HepG2 (cell line): Measurements from ENCODE around the gene CYYR1. TPM values are rescaled to one million over a fixed set of nuclear protein-coding genes. Genes with fewer than 3 reads are reported as not detected.

Experiments
- ATAC-seq: fragments of 200-7000 bp; cut with Tn5 transposase; 3 replicates; pipeline ENCODE4 v1.9.1; 2020; ENCODE audit warnings: mild to moderate bottlenecking, moderate library complexity
- BruUV-seq: library from RNA; stranded (reverse); fragments of 400-500 nt; replicated peaks from 2 replicates; lab custom pipeline; 2021; lab: Mats Ljungman, UMichigan
- CTCF ChIA-PET: fragments of 300-600 bp; formaldehyde crosslinking; extraction: SDS; loops from one replicate; lab custom pipeline; 2021; ENCODE audit warnings: low total read pairs, inconsistent platforms, low intra/inter-chr PET ratio; lab: Yijun Ruan, JAX
- POLR2A ChIA-PET: fragments of 350-600 bp; sonication (Branson Sonifier 250); formaldehyde crosslinking; loops from one replicate; lab custom pipeline; 2020; ENCODE audit warnings: antibody characterized with exemption, inconsistent platforms; lab: Yijun Ruan, JAX
- DNase-seq: peaks from one replicate; pipeline ENCODE4 v3.0.0-alpha.2; 2015; ENCODE audit warnings: low spot score
- FAIRE-seq: peaks from 3 replicates; lab custom pipeline; 2011; peaks lifted over from hg19 to GRCh38; lab: Jason Lieb, UNC
- H2AFZ ChIP-seq: one replicate; pipeline ENCODE4 v1.6.1; 2011; ENCODE audit warnings: low read length, inconsistent platforms
- H3K27ac ChIP-seq: fragments of 300-600 bp; 3 replicates; pipeline ENCODE4 v1.8.0; 2011; ENCODE audit warnings: mixed run types, mild to moderate bottlenecking, mixed read lengths, low read length, inconsistent platforms; ENCODE audit not compliant: insufficient read depth; ENCODE audit errors: extremely low read length
- H3K27me3 ChIP-seq, 2 experiments: fragments of 200-600 bp in 1 of 2; 2 replicates in 1 of 2; 3 replicates in 1 of 2; pipeline versions ENCODE4 v1.6.0 to v1.8.0; 2011; ENCODE audit warnings: low read length in 2 of 2, mild to moderate bottlenecking in 2 of 2, moderate library complexity in 2 of 2, inconsistent platforms in 1 of 2; ENCODE audit not compliant: insufficient read depth in 2 of 2, control insufficient read depth in 1 of 2
- H3K36me3 ChIP-seq, 2 experiments: fragments of 200-600 bp in 1 of 2; replicated peaks in 1 of 2; 2 replicates in 1 of 2; 3 replicates in 1 of 2; pipeline versions ENCODE4 v1.5.1 to v1.8.0; 2011; ENCODE audit warnings: low read length in 2 of 2, inconsistent platforms in 1 of 2; ENCODE audit not compliant: insufficient read depth in 2 of 2, control insufficient read depth in 1 of 2
- H3K4me1 ChIP-seq: 2 replicates; pipeline ENCODE4 v1.5.1; 2012; ENCODE audit warnings: low read length, inconsistent platforms; ENCODE audit not compliant: insufficient read depth
- H3K4me2 ChIP-seq: 2 replicates; pipeline ENCODE4 v1.6.0; 2011; ENCODE audit warnings: low read depth, low read length, inconsistent platforms
- H3K4me3 ChIP-seq, 3 experiments: fragments of 200-600 bp in 1 of 3; sonication (generic), shearing (Covaris generic) in 1 of 3; replicated peaks in 1 of 3; 2 replicates each; pipeline ENCODE4 v1.5.1; 2011 to 2016; ENCODE audit warnings: low read length in 3 of 3, inconsistent platforms in 2 of 3, low read depth in 2 of 3, mild to moderate bottlenecking in 2 of 3, control low read depth in 1 of 3, mixed read lengths in 1 of 3; ENCODE audit not compliant: insufficient read depth in 1 of 3
- H3K79me2 ChIP-seq: one replicate; pipeline ENCODE4 v1.6.1; 2011; ENCODE audit warnings: low read length, inconsistent platforms; ENCODE audit not compliant: insufficient read depth
- H3K9ac ChIP-seq: 2 replicates; pipeline ENCODE4 v1.6.0; 2011; ENCODE audit warnings: mild to moderate bottlenecking, low read depth, low read length, inconsistent platforms; ENCODE audit not compliant: insufficient read depth
- H3K9me3 ChIP-seq: 2 replicates; pipeline ENCODE4 v1.5.1; 2012; ENCODE audit warnings: mild to moderate bottlenecking, low read length
- H4K20me1 ChIP-seq: 2 replicates; pipeline ENCODE4 v1.6.0; 2011; ENCODE audit warnings: inconsistent platforms, mild to moderate bottlenecking, low read length, moderate library complexity; ENCODE audit not compliant: insufficient read depth
- EZH2 ChIP-seq: conservative IDR thresholded peaks from 2 replicates; pipeline ENCODE4 v1.6.1; 2012; ENCODE audit warnings: mild to moderate bottlenecking, low read depth, low read length, moderate library complexity
- JUN ChIP-seq: sonication (generic); formaldehyde crosslinking; IDR thresholded peaks from 2 replicates; pipeline ENCODE4 v1.4.0; 2020; ENCODE audit warnings: mild to moderate bottlenecking, missing genetic modification reagents
- NR2F1 ChIP-seq, 2 experiments: fragments of 450-650 bp in 1 of 2; formaldehyde crosslinking in 1 of 2; IDR thresholded peaks; 2 replicates each; pipeline versions ENCODE4 v1.5.0 to v1.6.1; 2016 to 2020; ENCODE audit warnings: mild to moderate bottlenecking in 1 of 2, missing compliant biosample characterization in 1 of 2, missing genetic modification reagents in 1 of 2, moderate library complexity in 1 of 2
- SKI ChIP-seq: fragments of 450-650 bp; IDR thresholded peaks from one replicate; pipeline ENCODE4 v1.6.1; 2018; ENCODE audit warnings: mild to moderate bottlenecking; ENCODE audit not compliant: partially characterized antibody
- U2AF2 ChIP-seq: fragments of 200-400 bp; formaldehyde crosslinking; IDR thresholded peaks from 2 replicates; pipeline ENCODE4 v1.6.1; 2017; ENCODE audit warnings: low read depth, mild to moderate bottlenecking, low read length
- ZC3H4 ChIP-seq: sonication (generic); formaldehyde crosslinking; IDR thresholded peaks from 2 replicates; pipeline ENCODE4 v1.4.0; 2020; ENCODE audit warnings: missing genetic modification reagents, borderline replicate concordance
- ZFP36 ChIP-seq: fragments of 150-350 bp; IDR thresholded peaks from 2 replicates; pipeline ENCODE4 v1.6.1; 2018; ENCODE audit warnings: borderline replicate concordance, low read length, low read depth; ENCODE audit not compliant: partially characterized antibody
- ZNF17 ChIP-seq: sonication (generic); formaldehyde crosslinking; IDR thresholded peaks from 2 replicates; pipeline ENCODE4 v1.5.0; 2020; ENCODE audit warnings: mild to moderate bottlenecking, missing genetic modification reagents
- ZNF552 ChIP-seq: sonication (generic); formaldehyde crosslinking; IDR thresholded peaks from 2 replicates; pipeline ENCODE4 v1.9.0; 2022; ENCODE audit warnings: missing genetic modification reagents, mild to moderate bottlenecking, borderline replicate concordance
- ZNF556 ChIP-seq: sonication (generic); formaldehyde crosslinking; IDR thresholded peaks from 2 replicates; pipeline ENCODE4 v1.4.0; 2020; ENCODE audit warnings: mild to moderate bottlenecking, missing genetic modification reagents, borderline replicate concordance
- ZNF564 ChIP-seq: sonication (generic); formaldehyde crosslinking; IDR thresholded peaks from 2 replicates; pipeline ENCODE4 v1.8.1; 2023; ENCODE audit warnings: mild to moderate bottlenecking, missing genetic modification reagents
- ZNF598 ChIP-seq: sonication (generic); formaldehyde crosslinking; IDR thresholded peaks from 2 replicates; pipeline ENCODE4 v1.5.1; 2020; ENCODE audit warnings: mild to moderate bottlenecking, missing genetic modification reagents, borderline replicate concordance
- ZNF766 ChIP-seq: sonication (generic); formaldehyde crosslinking; IDR thresholded peaks from 2 replicates; pipeline ENCODE4 v1.5.0; 2020; ENCODE audit warnings: missing genetic modification reagents, borderline replicate concordance
- WGBS: methylation state at CpG from one replicate; pipeline ENCODE4 v1.1.6; 2017; ENCODE audit warnings: low lambda C conversion rate; 5-methylcytosine and 5-hydroxymethylcytosine counted together
- in situ Hi-C: cut with HindIII; loops from 2 replicates; pipeline ENCODE4 v1.10.0; 2017; ENCODE audit warnings: low pct_unique_long_range_greater_than_20kb; ENCODE audit not compliant: extremely low pct_ligation_motif_present
- intact Hi-C: fragments of 100-400 bp; cut with micrococcal nuclease; formaldehyde crosslinking; loops from one replicate; pipeline ENCODE4 v1.10.0; 2022; ENCODE audit not compliant: unreplicated experiment
- polyA plus RNA-seq, 8 experiments: library from polyadenylated mRNA; depleted of rRNA in 3 of 8; stranded (reverse) in 7 of 8; unstranded in 1 of 8; fragments of >200 nt; fragmentation: Illumina TruSeq in 4 of 8; extraction: Trizol in 4 of 8; gene quantifications; 2 replicates each; pipeline versions ENCODE4 v1.2.1 to v1.2.3, GENCODE V29; 2011 to 2016; ENCODE audit warnings: low read depth in 4 of 8, missing spikeins in 1 of 8, mixed read lengths in 1 of 8; ENCODE audit not compliant: insufficient read depth in 1 of 8
- total RNA-seq, 5 experiments: library from RNA; depleted of rRNA; stranded (reverse); fragments of >200 nt; fragmentation: Illumina TruSeq; extraction: Trizol; gene quantifications; 2 replicates each; pipeline ENCODE4 v1.2.3, GENCODE V29; 2016; ENCODE audit warnings: low read depth in 1 of 5
- TF ChIP-seq, protein P1 (sequence below): sonication (generic); formaldehyde crosslinking; IDR thresholded peaks from 2 replicates; pipeline ENCODE4 v1.8.0; 2022; ENCODE audit warnings: mild to moderate bottlenecking, missing genetic modification reagents; ENCODE audit not compliant: insufficient replicate concordance

The CYYR1 gene
- total and polyA plus RNA-seq, 2 of the 13 experiments (the other 11 are each of a cell fraction or from before 2014, with no cell fraction given), result not detected

GRCh38 chr21:26490771-26491170 lies 82.3 kb downstream of the CYYR1 start:
- Histone ChIP-seq H3K27ac (no peak overlapping the region), H4K20me1 (no peaks in the 10 kb centered on the region), H3K9me3 (peaks cover 77% of the 10 kb centered on the region), H2AFZ (no peak overlapping the region), H3K9ac (no peak overlapping the region)
- ATAC-seq, result no peak
- CTCF ChIA-PET, result no interaction called here
- TF ChIP-seq NR2F1 (CRISPR knock-in tag; IDR thresholded peaks at IDR 0.05) (no peak), ZNF552 (CRISPR knock-in tag) (no peak), ZNF598 (CRISPR knock-in tag) (no peak), U2AF2 (no peak), ZNF564 (CRISPR knock-in tag) (no peak), SKI (no peak), ZC3H4 (CRISPR knock-in tag) (no peak), EZH2 (no peak), ZNF17 (CRISPR knock-in tag) (no peak), ZNF766 (no peak), JUN (CRISPR knock-in tag) (no peak), ZNF556 (CRISPR knock-in tag) (no peak), ZFP36 (no peak)
- TF ChIP-seq, protein P1, sequence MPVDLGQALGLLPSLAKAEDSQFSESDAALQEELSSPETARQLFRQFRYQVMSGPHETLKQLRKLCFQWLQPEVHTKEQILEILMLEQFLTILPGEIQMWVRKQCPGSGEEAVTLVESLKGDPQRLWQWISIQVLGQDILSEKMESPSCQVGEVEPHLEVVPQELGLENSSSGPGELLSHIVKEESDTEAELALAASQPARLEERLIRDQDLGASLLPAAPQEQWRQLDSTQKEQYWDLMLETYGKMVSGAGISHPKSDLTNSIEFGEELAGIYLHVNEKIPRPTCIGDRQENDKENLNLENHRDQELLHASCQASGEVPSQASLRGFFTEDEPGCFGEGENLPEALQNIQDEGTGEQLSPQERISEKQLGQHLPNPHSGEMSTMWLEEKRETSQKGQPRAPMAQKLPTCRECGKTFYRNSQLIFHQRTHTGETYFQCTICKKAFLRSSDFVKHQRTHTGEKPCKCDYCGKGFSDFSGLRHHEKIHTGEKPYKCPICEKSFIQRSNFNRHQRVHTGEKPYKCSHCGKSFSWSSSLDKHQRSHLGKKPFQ (CRISPR knock-in tag), result no peak
- TF ChIP-seq, all 625 proteins: peak for 0
- H3K36me3 ChIP-seq, result no peaks in the 10 kb centered on the region
- FAIRE-seq (no peak), DNase-seq (no peak)
- no peaks in the 10 kb centered on the region for H3K27me3 ChIP-seq
- H3K4me3 ChIP-seq, result no peak overlapping the region
- WGBS, result 0% methylated on average over 2 of the region's 2 CpGs
- H3K4me1 ChIP-seq, result no peaks in the 10 kb centered on the region
- intact Hi-C loops, result no loop called here
- no TSS peak for BruUV-seq
- no peak overlapping the region for H3K4me2 ChIP-seq
- no peaks in the 10 kb centered on the region for H3K79me2 ChIP-seq
- POLR2A ChIA-PET, result no interaction called here
- in situ Hi-C loops, result no loop called here
